Smooth muscle cell (in vitro differentiated cells): ENCODE measurements around the gene UTS2B. TPM values are rescaled to one million over a fixed set of nuclear protein-coding genes. Genes with fewer than 3 reads are reported as not detected.

ENCODE experiments used
- DNase-seq: peaks from one replicate; lab custom pipeline; 2025; ENCODE audit not compliant: unreplicated experiment; lab: John Stamatoyannopoulos, UW
- H2AFZ ChIP-seq: fragments of 200-600 bp; sonication (generic); 2 replicates; pipeline ENCODE4 v1.6.0; 2016; ENCODE audit warnings: antibody characterized with exemption, low read depth, mild to moderate bottlenecking
- H3F3A ChIP-seq: fragments of 200-600 bp; sonication (generic); 2 replicates; pipeline ENCODE4 v1.6.0; 2017; ENCODE audit warnings: antibody characterized with exemption, low read depth
- H3K27ac ChIP-seq: fragments of 200-600 bp; sonication (generic); 2 replicates; pipeline ENCODE4 v1.5.1; 2016; ENCODE audit warnings: low read depth, mild to moderate bottlenecking
- H3K27me3 ChIP-seq: fragments of 200-600 bp; sonication (generic); 2 replicates; pipeline ENCODE4 v1.6.1; 2016; ENCODE audit warnings: low read depth, mild to moderate bottlenecking
- H3K36me3 ChIP-seq: fragments of 200-600 bp; sonication (generic); 2 replicates; pipeline ENCODE4 v1.5.1; 2016; ENCODE audit warnings: low read depth
- H3K4me1 ChIP-seq: fragments of 200-600 bp; sonication (generic); 2 replicates; pipeline ENCODE4 v1.5.1; 2016; ENCODE audit warnings: low read depth
- H3K4me2 ChIP-seq: fragments of 200-600 bp; sonication (generic); 2 replicates; pipeline ENCODE4 v1.6.0; 2016; ENCODE audit warnings: mild to moderate bottlenecking
- H3K4me3 ChIP-seq: fragments of 200-600 bp; sonication (generic); 2 replicates; pipeline ENCODE4 v1.5.1; 2016; ENCODE audit warnings: mild to moderate bottlenecking
- H3K79me2 ChIP-seq: fragments of 200-600 bp; sonication (generic); 2 replicates; pipeline ENCODE4 v1.6.0; 2016; ENCODE audit warnings: low read depth, mild to moderate bottlenecking
- H3K9ac ChIP-seq: fragments of 200-600 bp; sonication (generic); 2 replicates; pipeline ENCODE4 v1.6.0; 2016; ENCODE audit warnings: low read depth
- H3K9me3 ChIP-seq: fragments of 200-600 bp; sonication (generic); replicated peaks from 2 replicates; pipeline ENCODE4 v1.5.1; 2016; ENCODE audit warnings: low read depth
- H4K20me1 ChIP-seq: fragments of 200-600 bp; sonication (generic); 2 replicates; pipeline ENCODE4 v1.6.0; 2016; ENCODE audit warnings: low read depth
- WGBS: methylation state at CpG from one replicate; pipeline ENCODE4 v1.1.7; 2016; ENCODE audit warnings: low lambda C conversion rate; 5-methylcytosine and 5-hydroxymethylcytosine counted together
- polyA plus RNA-seq: library from polyadenylated mRNA; unstranded; fragments of >200 nt; fragmentation: Nextera tagmentation; extraction: Ambion mirVana; gene quantifications from 2 replicates; pipeline ENCODE4 v1.2.1, GENCODE V29; 2016
- total RNA-seq: library from RNA; depleted of rRNA; stranded (reverse); fragments of >200 nt; gene quantifications from 2 replicates; pipeline ENCODE4 v1.2.3, GENCODE V29; 2014
- TF ChIP-seq, protein P1 (sequence below): fragments of 200-600 bp; sonication (generic); IDR thresholded peaks from 2 replicates; pipeline ENCODE4 v1.5.1; 2017; ENCODE audit warnings: borderline replicate concordance, mild to moderate bottlenecking, antibody characterized with exemption; ENCODE audit not compliant: insufficient read depth, poor library complexity, severe bottlenecking

UTS2B gene
- total and polyA plus RNA-seq, 2 experiments from 2014 or later: 1.1 TPM; not detected in 1

DNA sequence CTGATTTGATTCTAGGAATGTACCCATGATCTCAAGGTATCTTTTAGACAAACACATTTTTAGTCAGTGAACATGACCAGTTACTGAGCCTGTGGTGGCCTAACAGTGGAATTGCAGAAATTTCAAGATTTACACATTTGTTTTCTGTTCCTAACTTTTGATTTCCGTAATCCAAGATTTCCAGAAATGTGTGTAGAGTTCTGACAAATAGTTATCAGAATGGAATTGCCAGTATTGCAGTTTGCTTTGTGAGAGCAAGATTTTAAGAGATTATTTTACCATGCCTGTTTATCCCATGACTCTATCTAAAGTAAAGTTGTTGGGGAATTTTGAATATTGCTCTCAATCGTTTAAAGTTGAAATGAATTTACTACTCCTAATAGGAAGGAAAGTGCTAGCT, 11.7 kb upstream of the UTS2B start:
- no peaks in the 10 kb centered on the region for H3K36me3 ChIP-seq
- H3K9ac ChIP-seq: no peak overlapping the region
- H3K27ac ChIP-seq: peak overlapping the region; percentile 17
- H3K9me3 ChIP-seq: no peaks in the 10 kb centered on the region
- peaks cover 99% of the 10 kb centered on the region for H3K79me2 ChIP-seq
- H3K4me1 ChIP-seq: no peaks in the 10 kb centered on the region
- H3K27me3 ChIP-seq: no peaks in the 10 kb centered on the region
- H3K4me3 ChIP-seq: no peak overlapping the region
- WGBS: 83% methylated on average over 2 of the region's 2 CpGs
- DNase-seq: no peak
- H4K20me1 ChIP-seq: peaks cover 53% of the 10 kb centered on the region
- no peak overlapping the region for H3K4me2 ChIP-seq
- peaks cover 7% of the 10 kb centered on the region for H3F3A ChIP-seq
- no peak overlapping the region for H2AFZ ChIP-seq
- TF ChIP-seq, protein P1, sequence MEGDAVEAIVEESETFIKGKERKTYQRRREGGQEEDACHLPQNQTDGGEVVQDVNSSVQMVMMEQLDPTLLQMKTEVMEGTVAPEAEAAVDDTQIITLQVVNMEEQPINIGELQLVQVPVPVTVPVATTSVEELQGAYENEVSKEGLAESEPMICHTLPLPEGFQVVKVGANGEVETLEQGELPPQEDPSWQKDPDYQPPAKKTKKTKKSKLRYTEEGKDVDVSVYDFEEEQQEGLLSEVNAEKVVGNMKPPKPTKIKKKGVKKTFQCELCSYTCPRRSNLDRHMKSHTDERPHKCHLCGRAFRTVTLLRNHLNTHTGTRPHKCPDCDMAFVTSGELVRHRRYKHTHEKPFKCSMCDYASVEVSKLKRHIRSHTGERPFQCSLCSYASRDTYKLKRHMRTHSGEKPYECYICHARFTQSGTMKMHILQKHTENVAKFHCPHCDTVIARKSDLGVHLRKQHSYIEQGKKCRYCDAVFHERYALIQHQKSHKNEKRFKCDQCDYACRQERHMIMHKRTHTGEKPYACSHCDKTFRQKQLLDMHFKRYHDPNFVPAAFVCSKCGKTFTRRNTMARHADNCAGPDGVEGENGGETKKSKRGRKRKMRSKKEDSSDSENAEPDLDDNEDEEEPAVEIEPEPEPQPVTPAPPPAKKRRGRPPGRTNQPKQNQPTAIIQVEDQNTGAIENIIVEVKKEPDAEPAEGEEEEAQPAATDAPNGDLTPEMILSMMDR: no peak

DNA sequence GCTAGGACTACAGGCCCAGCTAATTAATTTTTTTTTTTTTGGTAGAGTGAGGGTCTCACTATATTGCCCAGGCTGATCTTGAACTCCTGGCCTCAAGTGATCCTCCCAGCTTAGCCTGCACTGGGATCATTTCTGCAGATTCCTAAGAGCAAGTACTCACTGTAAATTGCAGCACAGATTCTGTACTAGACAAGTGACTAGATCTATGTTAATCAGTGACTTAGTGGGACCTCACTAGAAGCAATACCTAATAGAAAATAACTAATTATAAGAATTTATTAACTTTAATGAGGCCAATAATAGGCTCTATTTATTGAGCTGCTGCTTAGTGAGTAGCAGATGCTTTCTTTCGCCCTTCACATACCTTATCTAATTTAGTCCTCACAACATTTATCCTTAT, 10.6 kb upstream of the UTS2B start:
- Histone ChIP-seq H4K20me1 (peaks cover 42% of the 10 kb centered on the region), H3K4me2 (no peak overlapping the region), H3K27ac (peak overlapping the region; percentile 17), H3K9ac (no peak overlapping the region), H3F3A (peaks cover 12% of the 10 kb centered on the region), H3K4me1 (peaks cover 2% of the 10 kb centered on the region), H3K36me3 (no peaks in the 10 kb centered on the region), H3K9me3 (no peaks in the 10 kb centered on the region), H3K4me3 (no peak overlapping the region), H3K27me3 (no peaks in the 10 kb centered on the region), H3K79me2 (peaks cover 99% of the 10 kb centered on the region), H2AFZ (no peak overlapping the region)
- TF ChIP-seq, protein P1: no peak
- 96% methylated on average over 1 of the region's 1 CpG for WGBS
- no peak for DNase-seq

DNA sequence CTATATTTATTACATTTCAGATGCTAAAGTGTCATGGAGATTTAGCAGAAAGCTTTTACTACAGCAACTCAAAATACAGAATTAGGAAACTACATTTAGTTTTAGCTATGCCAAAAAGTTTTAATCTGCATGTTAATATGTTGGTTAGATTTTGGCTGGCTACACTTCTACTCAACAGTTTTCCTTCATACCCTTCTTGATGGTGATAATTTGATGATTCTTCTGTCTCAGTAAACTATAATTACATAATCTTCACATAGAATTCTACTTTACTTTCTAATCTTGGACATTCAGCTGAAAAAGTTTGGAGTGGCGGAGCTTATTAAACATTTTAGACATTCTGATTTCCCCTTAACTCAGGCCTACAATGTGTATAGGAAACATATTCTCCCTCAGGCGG, 10.0 kb upstream of the UTS2B start:
- Histone ChIP-seq H3F3A (peaks cover 12% of the 10 kb centered on the region), H3K27ac (no peak overlapping the region), H3K36me3 (no peaks in the 10 kb centered on the region), H3K79me2 (peaks cover 99% of the 10 kb centered on the region), H3K27me3 (no peaks in the 10 kb centered on the region), H4K20me1 (peaks cover 36% of the 10 kb centered on the region), H2AFZ (no peak overlapping the region), H3K9ac (no peak overlapping the region), H3K4me1 (peaks cover 2% of the 10 kb centered on the region), H3K4me3 (no peak overlapping the region), H3K4me2 (no peak overlapping the region), H3K9me3 (no peaks in the 10 kb centered on the region)
- TF ChIP-seq, protein P1: no peak
- 95% methylated on average over 2 of the region's 2 CpGs for WGBS
- no peak for DNase-seq

DNA sequence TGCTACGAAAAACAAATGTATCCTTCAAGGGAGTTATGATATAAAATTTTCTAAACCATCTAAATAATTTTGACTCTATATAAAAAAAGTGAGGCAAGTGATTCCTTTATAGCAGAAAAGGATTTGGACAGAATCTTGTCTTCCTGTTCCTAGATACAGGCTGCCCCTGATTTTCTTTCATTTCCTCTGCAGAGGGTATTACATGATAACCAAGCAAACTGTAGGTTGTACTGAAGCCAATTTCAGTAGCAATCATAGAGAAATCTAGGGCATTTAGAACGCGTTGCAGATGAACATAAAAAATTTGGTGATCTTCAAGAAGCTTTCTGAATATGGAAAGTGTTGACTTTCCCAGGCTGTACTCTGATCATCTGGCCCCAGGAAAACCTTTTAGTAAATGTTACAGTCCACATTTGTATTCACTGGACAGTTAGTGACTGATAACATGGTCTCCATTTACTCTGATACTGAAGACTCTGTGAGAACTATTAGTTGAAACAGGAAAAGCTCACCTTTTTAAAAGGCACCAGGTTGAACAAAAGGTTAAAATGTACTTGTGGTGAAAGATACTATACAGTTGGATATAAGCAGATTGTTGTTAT, 9.1 kb upstream of the UTS2B start:
- TF ChIP-seq, protein P1: no peak
- Histone ChIP-seq H3K79me2 (peaks cover 99% of the 10 kb centered on the region), H3K4me1 (peaks cover 6% of the 10 kb centered on the region), H3K4me3 (no peak overlapping the region), H4K20me1 (peaks cover 28% of the 10 kb centered on the region), H3K9ac (no peak overlapping the region), H2AFZ (no peak overlapping the region), H3K4me2 (peak overlapping the region; percentile 11), H3F3A (peaks cover 12% of the 10 kb centered on the region), H3K27ac (no peak overlapping the region), H3K36me3 (no peaks in the 10 kb centered on the region), H3K9me3 (no peaks in the 10 kb centered on the region), H3K27me3 (no peaks in the 10 kb centered on the region)
- WGBS: 91% methylated on average over 3 of the region's 3 CpGs
- DNase-seq: no peak
